WI38 (cell line): ENCODE results near the gene SARDH.

Source experiments
- H3K4me3 ChIP-seq: 2 replicates; pipeline ENCODE4 v1.5.1; 2011; ENCODE audit warnings: low read depth, mild to moderate bottlenecking, control low read depth, low read length
- CTCF ChIP-seq: IDR thresholded peaks from 2 replicates; pipeline ENCODE4 v1.5.1; 2012; ENCODE audit warnings: low read depth, mild to moderate bottlenecking, control low read depth, low read length

Gene SARDH

GRCh38 chr9:133701321-133701980 lies 36.7 kb downstream of the SARDH start:
- TF ChIP-seq CTCF: no peak
- no peak overlapping the region for H3K4me3 ChIP-seq

DNA sequence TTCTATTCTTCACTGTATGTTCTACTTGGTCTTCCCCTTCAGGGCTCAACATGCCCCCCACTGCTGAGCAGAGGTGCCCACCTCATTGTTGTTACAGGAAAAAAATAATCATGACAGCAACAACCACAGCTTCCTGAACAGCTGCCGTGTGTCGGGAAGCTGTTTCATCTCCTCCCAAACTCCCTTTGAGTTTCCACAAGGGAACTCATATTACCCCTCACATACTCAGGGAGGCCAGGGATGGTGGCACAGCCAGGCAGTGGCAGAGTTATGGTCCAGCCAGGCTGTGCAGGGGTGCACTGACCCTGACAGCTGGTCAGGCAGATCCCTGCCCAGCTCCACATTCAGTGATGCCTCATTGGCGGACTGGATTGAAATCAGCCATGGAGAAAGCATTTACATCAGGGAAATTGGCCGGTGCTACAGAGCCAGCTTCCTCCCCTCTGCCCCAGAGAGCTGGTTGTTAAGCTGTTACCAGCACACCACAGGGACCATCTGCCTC lies 37.3 kb downstream of the SARDH start:
- H3K4me3 ChIP-seq: no peak overlapping the region
- no peak for TF ChIP-seq CTCF

DNA sequence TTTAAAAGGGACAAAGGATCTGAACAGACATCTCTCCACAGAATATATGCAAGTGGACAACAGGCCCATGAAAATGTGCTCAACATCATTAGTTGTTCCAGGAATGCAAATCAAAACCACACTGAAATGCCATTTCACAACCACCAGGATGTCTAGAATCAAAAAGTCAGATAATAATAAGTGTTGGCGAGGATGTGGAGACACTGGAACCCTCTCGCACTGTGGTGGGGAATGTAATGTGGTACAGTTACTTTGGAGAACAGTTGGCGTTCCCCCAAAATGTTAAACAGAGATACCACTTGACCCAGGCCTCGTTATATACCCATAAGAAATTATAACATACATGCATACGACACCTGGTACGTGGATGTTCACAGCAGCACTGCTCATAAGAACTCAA lies 38.6 kb downstream of the SARDH start:
- no peak overlapping the region for H3K4me3 ChIP-seq
- TF ChIP-seq CTCF: no peak

GRCh38 chr9:133696071-133696472 lies 42.1 kb downstream of the SARDH start:
- TF ChIP-seq CTCF: no peak
- H3K4me3 ChIP-seq: no peak overlapping the region

DNA sequence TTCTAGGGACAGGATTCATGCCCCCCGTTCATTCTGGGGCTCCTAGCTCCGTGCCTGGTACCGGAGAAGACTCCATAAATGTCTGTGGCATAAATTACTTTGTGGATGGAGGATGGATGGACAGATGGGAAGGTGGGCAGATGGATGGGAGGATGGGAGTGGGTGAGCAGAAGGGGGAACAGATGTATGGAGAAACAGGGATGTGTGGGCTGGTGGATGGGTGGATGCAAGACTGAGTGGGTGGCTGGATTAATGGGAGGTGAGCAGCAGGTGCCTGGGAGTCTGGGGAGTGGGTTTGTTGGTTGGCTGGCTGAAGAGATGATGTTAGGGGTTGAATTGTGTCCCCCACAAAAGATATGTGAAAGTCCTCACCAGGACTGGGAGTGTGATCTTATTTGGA lies 43.5 kb downstream of the SARDH start:
- no peak for TF ChIP-seq CTCF

GRCh38 chr9:133693703-133694529 lies 44.2 kb downstream of the SARDH start:
- TF ChIP-seq CTCF: no peak
- H3K4me3 ChIP-seq: no peak overlapping the region

More for the DNA sequence above, 43.5 kb downstream of the SARDH start:
- no peak overlapping the region for H3K4me3 ChIP-seq

GRCh38 chr9:133693116-133693515 lies 45.0 kb downstream of the SARDH start:
- H3K4me3 ChIP-seq: no peak overlapping the region
- TF ChIP-seq CTCF: no peak
